IMR-90 (cell line): ENCODE data around the gene MGAT5B. TPM values are rescaled to one million over a fixed set of nuclear protein-coding genes. Genes with fewer than 3 reads are reported as not detected.

Source experiments
- ATAC-seq: fragments of 200-7000 bp; cut with Tn5 transposase; 2 replicates; pipeline ENCODE4 v1.9.1; 2020; ENCODE audit warnings: low read depth, mild to moderate bottlenecking, moderate library complexity
- BruUV-seq: library from RNA; stranded (reverse); fragments of 400-500 nt; replicated peaks from 2 replicates; lab custom pipeline; 2021; lab: Mats Ljungman, UMichigan
- CTCF ChIA-PET: fragments of 300-600 bp; formaldehyde crosslinking; extraction: SDS; loops from one replicate; lab custom pipeline; 2021; ENCODE audit warnings: antibody characterized with exemption; lab: Yijun Ruan, JAX
- POLR2A ChIA-PET: fragments of 300-600 bp; sonication (Branson Sonifier 250); formaldehyde crosslinking; loops from one replicate; lab custom pipeline; 2022; ENCODE audit warnings: antibody characterized with exemption; ENCODE audit not compliant: unreplicated experiment; lab: Charles Lee
- DNase-seq: peaks from one replicate; pipeline ENCODE4 v3.0.0; 2013
- H2AFZ ChIP-seq: replicated peaks from 2 replicates; pipeline ENCODE3; 2013; ENCODE audit warnings: low read length, mild to moderate bottlenecking; ENCODE audit not compliant: poor library complexity
- H2AK5ac ChIP-seq: 2 replicates; pipeline ENCODE4 v1.6.1; 2013; ENCODE audit warnings: low read depth, low read length, inconsistent platforms
- H2AK9ac ChIP-seq: replicated peaks from 2 replicates; pipeline ENCODE3; 2013; ENCODE audit warnings: mild to moderate bottlenecking, low read depth, low read length, moderate library complexity; ENCODE audit not compliant: poor library complexity
- H2BK120ac ChIP-seq: 2 replicates; pipeline ENCODE4 v1.6.1; 2013; ENCODE audit warnings: low read depth, low read length, inconsistent platforms
- H2BK15ac ChIP-seq: 3 replicates; pipeline ENCODE4 v1.6.1; 2013; ENCODE audit warnings: low read depth, low read length, inconsistent platforms
- H2BK20ac ChIP-seq: 2 replicates; pipeline ENCODE4 v1.6.1; 2013; ENCODE audit warnings: low read depth, mild to moderate bottlenecking, inconsistent platforms, low read length, moderate library complexity
- H2BK5ac ChIP-seq: 2 replicates; pipeline ENCODE4 v1.6.1; 2013; ENCODE audit warnings: mild to moderate bottlenecking, low read depth, low read length, inconsistent platforms; ENCODE audit not compliant: poor library complexity, severe bottlenecking
- H3K14ac ChIP-seq: replicated peaks from 2 replicates; pipeline ENCODE4 v1.6.1; 2013; ENCODE audit warnings: low read depth, low read length, inconsistent platforms
- H3K18ac ChIP-seq: 2 replicates; pipeline ENCODE4 v1.6.1; 2013; ENCODE audit warnings: low read depth, low read length, control low read depth
- H3K23ac ChIP-seq: 2 replicates; pipeline ENCODE4 v1.6.1; 2013; ENCODE audit warnings: low read depth, low read length, inconsistent platforms
- H3K27ac ChIP-seq: 2 replicates; pipeline ENCODE4 v1.5.1; 2013; ENCODE audit warnings: mild to moderate bottlenecking, control low read depth, low read length; ENCODE audit not compliant: insufficient read depth
- H3K27me3 ChIP-seq: 2 replicates; pipeline ENCODE4 v1.6.1; 2013; ENCODE audit warnings: low read length; ENCODE audit not compliant: control insufficient read depth, insufficient read depth
- H3K36me3 ChIP-seq: 2 replicates; pipeline ENCODE4 v1.6.1; 2013; ENCODE audit warnings: low read length, mixed read lengths; ENCODE audit not compliant: control insufficient read depth, insufficient read depth
- H3K4ac ChIP-seq: 2 replicates; pipeline ENCODE4 v1.6.1; 2013; ENCODE audit warnings: low read depth, low read length, inconsistent platforms
- H3K4me1 ChIP-seq: 2 replicates; pipeline ENCODE4 v1.6.1; 2013; ENCODE audit warnings: low read length, mixed read lengths; ENCODE audit not compliant: control insufficient read depth, insufficient read depth
- H3K4me2 ChIP-seq: 2 replicates; pipeline ENCODE4 v1.6.1; 2013; ENCODE audit warnings: low read depth, mild to moderate bottlenecking, control low read depth, low read length, moderate library complexity
- H3K4me3 ChIP-seq: 2 replicates; pipeline ENCODE4 v1.5.1; 2013; ENCODE audit warnings: low read depth, mild to moderate bottlenecking, control low read depth, low read length, moderate library complexity; ENCODE audit not compliant: insufficient read depth
- H3K56ac ChIP-seq: 2 replicates; pipeline ENCODE4 v1.6.1; 2013; ENCODE audit warnings: low read length, inconsistent platforms; ENCODE audit not compliant: insufficient read depth; ENCODE audit errors: extremely low read depth
- H3K79me1 ChIP-seq, 2 experiments: 2 replicates each; pipeline ENCODE4 v1.6.1; 2013; ENCODE audit warnings: low read length in 2 of 2, inconsistent platforms in 1 of 2, low read depth in 1 of 2
- H3K9ac ChIP-seq: 2 replicates; pipeline ENCODE4 v1.6.1; 2013; ENCODE audit warnings: low read depth, low read length, control low read depth
- H3K9me1 ChIP-seq: 2 replicates; pipeline ENCODE4 v1.6.1; 2013; ENCODE audit warnings: low read length, inconsistent platforms; ENCODE audit not compliant: insufficient read depth
- H3K9me3 ChIP-seq: 2 replicates; pipeline ENCODE4 v1.6.1; 2013; ENCODE audit warnings: low read length; ENCODE audit not compliant: control insufficient read depth, insufficient read depth
- H4K20me1 ChIP-seq: 2 replicates; pipeline ENCODE4 v1.6.1; 2013; ENCODE audit warnings: low read length, inconsistent platforms; ENCODE audit not compliant: insufficient read depth
- H4K5ac ChIP-seq: 2 replicates; pipeline ENCODE4 v1.6.1; 2013; ENCODE audit warnings: mild to moderate bottlenecking, low read depth, low read length, control low read depth
- H4K8ac ChIP-seq, 2 experiments: 2 replicates each; pipeline ENCODE4 v1.6.1; 2013; ENCODE audit warnings: low read depth in 2 of 2, low read length in 2 of 2, control low read depth in 1 of 2, inconsistent platforms in 1 of 2
- H4K91ac ChIP-seq: 2 replicates; pipeline ENCODE4 v1.6.1; 2013; ENCODE audit warnings: low read depth, low read length, inconsistent platforms; ENCODE audit not compliant: insufficient read depth
- BHLHE40 ChIP-seq: fragments of 150-350 bp; IDR thresholded peaks from 2 replicates; pipeline ENCODE4 v1.6.1; 2016; ENCODE audit warnings: mild to moderate bottlenecking, low read depth, low read length
- CEBPB ChIP-seq: IDR thresholded peaks from 2 replicates; pipeline ENCODE4 v1.6.1; 2012; ENCODE audit warnings: low read depth, low read length, improper control_type of control experiment
- CHD1 ChIP-seq: IDR thresholded peaks from 2 replicates; pipeline ENCODE4 v1.6.1; 2012; ENCODE audit warnings: low read depth, low read length, improper control_type of control experiment
- ELK1 ChIP-seq: fragments of 150-350 bp; IDR thresholded peaks from 2 replicates; pipeline ENCODE4 v1.6.1; 2016; ENCODE audit warnings: low read depth, mild to moderate bottlenecking, low read length, moderate library complexity, borderline replicate concordance
- FOS ChIP-seq: fragments of 150-350 bp; IDR thresholded peaks from 2 replicates; pipeline ENCODE4 v1.6.1; 2016; ENCODE audit warnings: low read depth, low read length
- MAFK ChIP-seq: IDR thresholded peaks from 2 replicates; pipeline ENCODE4 v1.6.1; 2012; ENCODE audit warnings: low read depth, low read length, improper control_type of control experiment
- MXI1 ChIP-seq: IDR thresholded peaks from 2 replicates; pipeline ENCODE4 v1.6.1; 2012; ENCODE audit warnings: low read depth, mild to moderate bottlenecking, low read length, moderate library complexity, borderline replicate concordance
- POLR2A ChIP-seq: IDR thresholded peaks from 2 replicates; pipeline ENCODE4 v1.6.1; 2012; ENCODE audit warnings: mild to moderate bottlenecking, low read depth, low read length
- RAD21 ChIP-seq: IDR thresholded peaks from 2 replicates; pipeline ENCODE4 v1.6.1; 2012; ENCODE audit warnings: low read length, improper control_type of control experiment
- RCOR1 ChIP-seq: IDR thresholded peaks from 2 replicates; pipeline ENCODE4 v1.6.1; 2012; ENCODE audit warnings: mild to moderate bottlenecking, low read length, improper control_type of control experiment; ENCODE audit not compliant: insufficient replicate concordance
- RFX5 ChIP-seq: IDR thresholded peaks from 2 replicates; pipeline ENCODE4 v1.8.0; 2012; ENCODE audit warnings: low read depth, mild to moderate bottlenecking, low read length, moderate library complexity
- SMC3 ChIP-seq: fragments of 150-350 bp; IDR thresholded peaks from 2 replicates; pipeline ENCODE4 v1.6.1; 2016; ENCODE audit warnings: low read depth, mild to moderate bottlenecking, antibody characterized with exemption, low read length, moderate library complexity
- WGBS, 2 experiments: methylation state at CpG; one replicate each; pipeline versions ENCODE4 v1.1.5 to v1.1.7; 2013; ENCODE audit warnings: missing lambda C conversion rate in 2 of 2; ENCODE audit not compliant: insufficient read length in 1 of 2; ENCODE audit errors: extremely low coverage in 2 of 2; 5-methylcytosine and 5-hydroxymethylcytosine counted together
- dilution Hi-C: fragments of 300-500 bp; cut with HindIII; formaldehyde crosslinking; loops from one replicate; pipeline ENCODE4 v1.14.3; 2018; ENCODE audit warnings: low sequenced_read_pairs; ENCODE audit not compliant: unreplicated experiment
- in situ Hi-C: fragments of 300-500 bp; cut with MboI; formaldehyde crosslinking; loops from 3 replicates; pipeline ENCODE4 v1.14.3; 2019; ENCODE audit warnings: low sequenced_read_pairs, inconsistent platforms, mixed read lengths
- intact Hi-C: fragments of 100-400 bp; cut with micrococcal nuclease; formaldehyde crosslinking; loops from 2 replicates; pipeline ENCODE4 v1.10.0; 2022
- polyA plus RNA-seq, 3 experiments: library from polyadenylated mRNA; depleted of rRNA; stranded (reverse); fragments of >200 nt; gene quantifications; 2 replicates each; pipeline ENCODE4 v1.2.3, GENCODE V29; 2012; ENCODE audit warnings: low replicate concordance in 1 of 3
- total RNA-seq: library from RNA; depleted of rRNA; stranded (reverse); fragments of >200 nt; gene quantifications from 2 replicates; pipeline ENCODE4 v1.2.3, GENCODE V29; 2012
- TF ChIP-seq, protein P1 (sequence below): fragments of 150-350 bp; IDR thresholded peaks from 2 replicates; pipeline ENCODE4 v1.6.1; 2017; ENCODE audit warnings: mild to moderate bottlenecking, antibody characterized with exemption, low read length, low read depth
- TF ChIP-seq, protein P2 (sequence below): conservative IDR thresholded peaks from 2 replicates; pipeline ENCODE4 v1.5.1; 2012; ENCODE audit warnings: mild to moderate bottlenecking, low read depth, low read length, improper control_type of control experiment

The MGAT5B gene
- total and polyA plus RNA-seq, 2 of the 4 experiments (the other 2 are of a cell fraction) = 0.54 to 2.0 TPM

DNA sequence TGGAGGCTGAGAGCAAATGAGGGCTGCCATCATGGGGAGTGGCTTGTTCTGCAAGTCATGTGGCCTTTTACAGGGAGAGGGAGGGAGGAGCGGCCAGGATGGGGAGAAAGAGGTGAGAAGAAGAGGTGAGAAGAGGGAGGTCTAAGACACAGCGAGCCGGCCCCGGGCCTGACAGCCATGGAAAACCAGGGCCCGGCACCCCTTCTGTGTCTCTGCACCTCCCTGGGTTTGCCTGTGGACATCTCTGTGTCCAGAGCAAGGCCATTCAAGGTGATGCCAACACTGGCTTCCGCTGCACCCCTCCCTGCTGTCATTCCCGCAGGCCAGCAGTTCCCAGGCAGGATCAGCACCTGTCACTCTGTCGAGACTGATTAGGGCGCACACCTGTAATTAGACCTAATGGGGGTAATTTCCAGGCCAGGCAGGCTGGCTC lies 75.6 kb downstream of the MGAT5B start:
- no peak overlapping the region for H4K91ac ChIP-seq
- H4K5ac ChIP-seq = no peak overlapping the region
- H3K27me3 ChIP-seq = peaks cover 12% of the 10 kb centered on the region; the same call in 1 of the 2 replicates
- DNase-seq (no peak), ATAC-seq (no peak)
- H3K9me3 ChIP-seq = no peaks in the 10 kb centered on the region
- H3K4ac ChIP-seq = no peak overlapping the region
- no peaks in the 10 kb centered on the region for H3K79me1 ChIP-seq
- H4K8ac ChIP-seq = no peak overlapping the region
- TF ChIP-seq SMC3 (no peak), MAFK (no peak), POLR2A (no peak), BHLHE40 (no peak), RFX5 (no peak), RAD21 (no peak), CEBPB (no peak), MXI1 (no peak), FOS (no peak), CHD1 (no peak), ELK1 (no peak), RCOR1 (no peak)
- TF ChIP-seq, protein P1, sequence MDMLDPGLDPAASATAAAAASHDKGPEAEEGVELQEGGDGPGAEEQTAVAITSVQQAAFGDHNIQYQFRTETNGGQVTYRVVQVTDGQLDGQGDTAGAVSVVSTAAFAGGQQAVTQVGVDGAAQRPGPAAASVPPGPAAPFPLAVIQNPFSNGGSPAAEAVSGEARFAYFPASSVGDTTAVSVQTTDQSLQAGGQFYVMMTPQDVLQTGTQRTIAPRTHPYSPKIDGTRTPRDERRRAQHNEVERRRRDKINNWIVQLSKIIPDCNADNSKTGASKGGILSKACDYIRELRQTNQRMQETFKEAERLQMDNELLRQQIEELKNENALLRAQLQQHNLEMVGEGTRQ = no peak
- TF ChIP-seq, protein P2, sequence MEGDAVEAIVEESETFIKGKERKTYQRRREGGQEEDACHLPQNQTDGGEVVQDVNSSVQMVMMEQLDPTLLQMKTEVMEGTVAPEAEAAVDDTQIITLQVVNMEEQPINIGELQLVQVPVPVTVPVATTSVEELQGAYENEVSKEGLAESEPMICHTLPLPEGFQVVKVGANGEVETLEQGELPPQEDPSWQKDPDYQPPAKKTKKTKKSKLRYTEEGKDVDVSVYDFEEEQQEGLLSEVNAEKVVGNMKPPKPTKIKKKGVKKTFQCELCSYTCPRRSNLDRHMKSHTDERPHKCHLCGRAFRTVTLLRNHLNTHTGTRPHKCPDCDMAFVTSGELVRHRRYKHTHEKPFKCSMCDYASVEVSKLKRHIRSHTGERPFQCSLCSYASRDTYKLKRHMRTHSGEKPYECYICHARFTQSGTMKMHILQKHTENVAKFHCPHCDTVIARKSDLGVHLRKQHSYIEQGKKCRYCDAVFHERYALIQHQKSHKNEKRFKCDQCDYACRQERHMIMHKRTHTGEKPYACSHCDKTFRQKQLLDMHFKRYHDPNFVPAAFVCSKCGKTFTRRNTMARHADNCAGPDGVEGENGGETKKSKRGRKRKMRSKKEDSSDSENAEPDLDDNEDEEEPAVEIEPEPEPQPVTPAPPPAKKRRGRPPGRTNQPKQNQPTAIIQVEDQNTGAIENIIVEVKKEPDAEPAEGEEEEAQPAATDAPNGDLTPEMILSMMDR = no peak
- no peaks in the 10 kb centered on the region for H3K4me1 ChIP-seq
- intact Hi-C loops (no loop called here), in situ Hi-C loops (no loop called here), dilution Hi-C loops (no loop called here)
- H2AK9ac ChIP-seq = no peak overlapping the region
- no peak overlapping the region for H2AFZ ChIP-seq
- ChIA-PET POLR2A (interaction anchor here (0.6 kb wide), 1 partner anchor 8 kb away, joined by 7 read pairs; no protein-coding TSS in a partner anchor), CTCF (interaction anchor here (0.6 kb wide), 1 partner anchor 144 kb away, joined by 4 read pairs; no protein-coding TSS in a partner anchor)
- no peak overlapping the region for H2BK20ac ChIP-seq
- no peak overlapping the region for H3K23ac ChIP-seq
- BruUV-seq = no TSS peak
- no peak overlapping the region for H3K18ac ChIP-seq
- H2AK5ac ChIP-seq = no peak overlapping the region
- WGBS, 2 experiments = 49% methylated on average over 7 of the region's 9 CpGs; no CpG with 5 or more reads in 1 of the 2 experiments
- no peak overlapping the region for H3K56ac ChIP-seq
- no peaks in the 10 kb centered on the region for H4K20me1 ChIP-seq
- no peak overlapping the region for H3K14ac ChIP-seq
- H3K4me2 ChIP-seq = no peak overlapping the region
- no peak overlapping the region for H3K4me3 ChIP-seq
- H3K27ac ChIP-seq = no peak overlapping the region
- no peak overlapping the region for H2BK15ac ChIP-seq
- H3K9ac ChIP-seq = no peak overlapping the region
- H2BK5ac ChIP-seq = no peak overlapping the region
- no peaks in the 10 kb centered on the region for H3K9me1 ChIP-seq
- no peak overlapping the region for H2BK120ac ChIP-seq
- no peaks in the 10 kb centered on the region for H3K36me3 ChIP-seq
